Panc1 (cell line): ENCODE measurements around the gene CAMK1D. TPM values are rescaled to one million over a fixed set of nuclear protein-coding genes. Genes with fewer than 3 reads are reported as not detected.

ENCODE experiments used
- ATAC-seq: fragments of 200-7000 bp; cut with Tn5 transposase; 2 replicates; pipeline ENCODE4 v1.9.1; 2020; ENCODE audit warnings: mild to moderate bottlenecking, moderate library complexity
- BruUV-seq: library from RNA; stranded (reverse); fragments of 400-500 nt; replicated peaks from 2 replicates; lab custom pipeline; 2021; lab: Mats Ljungman, UMichigan
- CTCF ChIA-PET: fragments of 300-600 bp; sonication (Branson Sonifier 250); formaldehyde crosslinking; loops from one replicate; lab custom pipeline; 2022; ENCODE audit warnings: antibody characterized with exemption; lab: Charles Lee
- POLR2A ChIA-PET: fragments of 300-600 bp; sonication (Branson Sonifier 250); formaldehyde crosslinking; loops from one replicate; lab custom pipeline; 2022; ENCODE audit warnings: antibody characterized with exemption; lab: Charles Lee
- DNase-seq: peaks from one replicate; pipeline ENCODE4 v3.0.0-alpha.2; 2010; ENCODE audit warnings: low read depth, low spot score
- H3K27ac ChIP-seq: 2 replicates; pipeline ENCODE4 v1.5.1; 2011; ENCODE audit warnings: mild to moderate bottlenecking, low read length, inconsistent platforms
- H3K27me3 ChIP-seq: fragments of 200-500 bp; sonication (Bioruptor generic); 2 replicates; pipeline ENCODE4 v1.6.0; 2014; ENCODE audit warnings: low read length, inconsistent platforms; ENCODE audit not compliant: control insufficient read depth, insufficient read depth
- H3K36me3 ChIP-seq: fragments of 200-500 bp; sonication (Bioruptor generic); 2 replicates; pipeline ENCODE4 v1.5.1; 2014; ENCODE audit warnings: inconsistent platforms, mild to moderate bottlenecking, low read length, moderate library complexity; ENCODE audit not compliant: control insufficient read depth, insufficient read depth
- H3K4me1 ChIP-seq: 2 replicates; pipeline ENCODE4 v1.5.1; 2011; ENCODE audit warnings: inconsistent platforms, mild to moderate bottlenecking, low read length, moderate library complexity; ENCODE audit not compliant: control insufficient read depth, insufficient read depth
- H3K4me3 ChIP-seq, 2 experiments: 2 replicates each; pipeline ENCODE4 v1.5.1; 2011 to 2012; ENCODE audit warnings: low read depth in 2 of 2, low read length in 2 of 2, mild to moderate bottlenecking in 2 of 2, inconsistent platforms in 1 of 2, moderate library complexity in 1 of 2
- H3K9me3 ChIP-seq: fragments of 200-500 bp; sonication (Bioruptor generic); 2 replicates; pipeline ENCODE4 v1.5.1; 2014; ENCODE audit warnings: low read depth, mild to moderate bottlenecking, inconsistent platforms, low read length, moderate library complexity; ENCODE audit not compliant: control insufficient read depth, insufficient read depth
- CTCF ChIP-seq: fragments of 450-650 bp; IDR thresholded peaks from 2 replicates; pipeline ENCODE4 v1.5.1; 2017; ENCODE audit warnings: mild to moderate bottlenecking
- POLR2AphosphoS5 ChIP-seq: IDR thresholded peaks from 2 replicates; pipeline ENCODE4 v1.6.1; 2012; ENCODE audit warnings: mild to moderate bottlenecking, low read depth, low read length, moderate library complexity
- REST ChIP-seq, 2 experiments: IDR thresholded peaks; 2 replicates each; pipeline ENCODE4 v1.6.1; 2011 to 2012; ENCODE audit warnings: low read depth in 2 of 2, control low read depth in 1 of 2, low read length in 1 of 2, mild to moderate bottlenecking in 1 of 2, moderate library complexity in 1 of 2; ENCODE audit not compliant: insufficient read depth in 1 of 2
- SIN3A ChIP-seq: IDR thresholded peaks from 2 replicates; pipeline ENCODE4 v1.6.1; 2012; ENCODE audit warnings: low read depth, mild to moderate bottlenecking, low read length, moderate library complexity, borderline replicate concordance; ENCODE audit not compliant: insufficient read depth
- TCF7L2 ChIP-seq: IDR thresholded peaks from 2 replicates; pipeline ENCODE4 v1.6.1; 2011; ENCODE audit warnings: mild to moderate bottlenecking, low read depth, low read length, inconsistent platforms
- in situ Hi-C: cut with HindIII; loops from 2 replicates; pipeline ENCODE4 v1.10.0; 2016; ENCODE audit warnings: low sequenced_read_pairs, low pct_unique_long_range_greater_than_20kb
- intact Hi-C: fragments of 100-400 bp; cut with micrococcal nuclease; formaldehyde crosslinking; loops from one replicate; pipeline ENCODE4 v1.10.0; 2022; ENCODE audit not compliant: unreplicated experiment
- total RNA-seq: library from RNA; stranded (reverse); gene quantifications from one replicate; pipeline ENCODE4 v1.2.1, GENCODE V29; 2021; ENCODE audit not compliant: unreplicated experiment

Gene CAMK1D
- total RNA-seq, 1 experiment from 2014 or later = 5.7 TPM

GRCh38 chr10:12380999-12381398, 31.7 kb downstream of the CAMK1D start:
- TF ChIP-seq POLR2AphosphoS5 (no peak), TCF7L2 (no peak), CTCF (no peak), REST (IDR thresholded peaks at IDR 0.05; ENCODE audit: insufficient read depth in 1 of 2, low read depth in 2 of 2, low read length in 1 of 2) (no peak), SIN3A (no peak)
- H3K27ac ChIP-seq = no peak overlapping the region
- no peak for ATAC-seq
- in situ Hi-C loops = no loop called here
- H3K4me1 ChIP-seq = no peaks in the 10 kb centered on the region
- no peak for DNase-seq
- H3K4me3 ChIP-seq = no peak overlapping the region
- H3K27me3 ChIP-seq = no peaks in the 10 kb centered on the region
- CTCF ChIA-PET = no interaction called here
- intact Hi-C loops = no loop called here
- H3K9me3 ChIP-seq = no peaks in the 10 kb centered on the region; the same call in 1 of the 2 replicates
- BruUV-seq = no TSS peak
- POLR2A ChIA-PET = no interaction called here
- H3K36me3 ChIP-seq = no peaks in the 10 kb centered on the region

- ATAC-seq (no peak), DNase-seq (no peak)
- Histone ChIP-seq H3K27ac (no peak overlapping the region), H3K36me3 (no peaks in the 10 kb centered on the region), H3K4me1 (no peaks in the 10 kb centered on the region), H3K27me3 (no peaks in the 10 kb centered on the region), H3K9me3 (no peaks in the 10 kb centered on the region; the same call in 1 of the 2 replicates), H3K4me3 (no peak overlapping the region)
- BruUV-seq = no TSS peak
- no peak for TF ChIP-seq CTCF
- TF ChIP-seq POLR2AphosphoS5 = no peak
- TF ChIP-seq REST (IDR thresholded peaks at IDR 0.05; ENCODE audit: insufficient read depth in 1 of 2, low read depth in 2 of 2, low read length in 1 of 2) = no peak
- TF ChIP-seq TCF7L2 = no peak
- no peak for TF ChIP-seq SIN3A
- ChIA-PET CTCF (no interaction called here), POLR2A (no interaction called here)
- in situ Hi-C loops = no loop called here
- intact Hi-C loops = no loop called here
Observed at GRCh38 chr10:12381536-12382156, 32.3 kb downstream of the CAMK1D start.
